ENCODE measurements around the gene IL4I1. TPM values are rescaled to one million over a fixed set of nuclear protein-coding genes. Genes with fewer than 3 reads are reported as not detected.

Gene IL4I1
- total and polyA plus RNA-seq, 2 of the 4 experiments (the other 2 are of a cell fraction) = 0.31 to 0.36 TPM

- dilution Hi-C loops (cut with HindIII; ENCODE audit: low sequenced_read_pairs, unreplicated experiment) = no loop called here
Observed at GRCh38 chr19:49844138-49845095, 52.3 kb downstream of the IL4I1 start.

More at GRCh38 chr19:49844138-49845095, 52.3 kb downstream of the IL4I1 start:
- BruUV-seq (replicated peaks) = no TSS peak
- peaks cover 12% of the 10 kb centered on the region for H3K9me1 ChIP-seq (ENCODE audit: insufficient read depth, low read length)
- no peak overlapping the region for H3K4ac ChIP-seq (ENCODE audit: low read depth, low read length)
- peaks cover 5% of the 10 kb centered on the region for H3K4me1 ChIP-seq (ENCODE audit: control insufficient read depth, insufficient read depth, low read length)
- ChIA-PET POLR2A (ENCODE audit: unreplicated experiment) (no interaction called here), CTCF (no interaction called here)
- no peak overlapping the region for H3K14ac ChIP-seq (replicated peaks; ENCODE audit: low read depth, low read length)
- no peak overlapping the region for H2AFZ ChIP-seq (replicated peaks; ENCODE audit: low read length, poor library complexity)
- H3K4me2 ChIP-seq (ENCODE audit: low read depth, low read length) = no peak overlapping the region
- no peak overlapping the region for H4K8ac ChIP-seq (ENCODE audit: low read depth in 2 of 2, low read length in 2 of 2)
- 93% methylated on average over 12 of the region's 18 CpGs; no CpG with 5 or more reads in 1 of the 2 experiments for WGBS, 2 experiments (ENCODE audit: extremely low coverage in 2 of 2, insufficient read length in 1 of 2)
- H3K9me3 ChIP-seq (ENCODE audit: control insufficient read depth, insufficient read depth, low read length) = no peaks in the 10 kb centered on the region
- no peak overlapping the region for H2AK5ac ChIP-seq (ENCODE audit: low read depth, low read length)
- peaks cover 13% of the 10 kb centered on the region for H3K36me3 ChIP-seq (ENCODE audit: control insufficient read depth, insufficient read depth, low read length)
- H2BK15ac ChIP-seq (ENCODE audit: low read depth, low read length) = no peak overlapping the region
- H3K79me1 ChIP-seq (ENCODE audit: low read depth in 1 of 2, low read length in 2 of 2) = peaks cover 15 to 46% of the 10 kb centered on the region in 2 experiments
- no peaks in the 10 kb centered on the region for H3K27me3 ChIP-seq (ENCODE audit: control insufficient read depth, insufficient read depth, low read length)
- DNase-seq (no peak), ATAC-seq (ENCODE audit: low read depth) (no peak)
- no peak overlapping the region for H3K27ac ChIP-seq (ENCODE audit: insufficient read depth, low read length)
- no peak overlapping the region for H4K91ac ChIP-seq (ENCODE audit: insufficient read depth, low read depth, low read length)
- H2BK20ac ChIP-seq (ENCODE audit: low read depth, low read length) = no peak overlapping the region
- H4K5ac ChIP-seq (ENCODE audit: low read depth, low read length) = no peak overlapping the region
- no peak overlapping the region for H3K18ac ChIP-seq (ENCODE audit: low read depth, low read length)
- no peak overlapping the region for H3K4me3 ChIP-seq (ENCODE audit: insufficient read depth, low read depth, low read length)
- H2BK5ac ChIP-seq (ENCODE audit: low read depth, low read length, poor library complexity, severe bottlenecking) = no peak overlapping the region
- no peak overlapping the region for H2AK9ac ChIP-seq (replicated peaks; ENCODE audit: low read depth, low read length, poor library complexity)
- H4K20me1 ChIP-seq (ENCODE audit: insufficient read depth, low read length) = peaks cover 9% of the 10 kb centered on the region; the same call in 1 of the 2 replicates
- no peak overlapping the region for H3K23ac ChIP-seq (ENCODE audit: low read depth, low read length)
- no peak overlapping the region for H2BK120ac ChIP-seq (ENCODE audit: low read depth, low read length)
- no peak overlapping the region for H3K56ac ChIP-seq (ENCODE audit: extremely low read depth, insufficient read depth, low read length)
- TF ChIP-seq RFX5 (IDR thresholded peaks at IDR 0.05; ENCODE audit: low read depth, low read length) = no peak
- intact Hi-C loops (cut with micrococcal nuclease) = no loop called here
- in situ Hi-C loops (cut with MboI; ENCODE audit: low sequenced_read_pairs) = no loop called here
- no peak overlapping the region for H3K9ac ChIP-seq (ENCODE audit: low read depth, low read length)
